Gastrocnemius medialis (tissue), 4 donors: ENCODE results near the gene CFAP119.

Experiments used
- CTCF ChIP-seq, 5 experiments: fragments of 450-650 bp in 3 of 5; fragments of 200-600 bp in 2 of 5; sonication (generic) in 2 of 5; IDR thresholded peaks in 4 of 5; conservative IDR thresholded peaks in 1 of 5; 1 replicate in 4 of 5; 2 replicates in 1 of 5; pipeline ENCODE4 v1.5.1; 2016 to 2019; ENCODE audit warnings: antibody characterized with exemption in 5 of 5, mild to moderate bottlenecking in 3 of 5, moderate library complexity in 3 of 5
- POLR2A ChIP-seq, 2 donors: fragments of 450-650 bp; IDR thresholded peaks; one replicate each; pipeline ENCODE4 v1.6.1; 2017; ENCODE audit warnings: antibody characterized with exemption in 2 of 2, mild to moderate bottlenecking in 2 of 2, moderate library complexity in 2 of 2

- peak in 2 of 5 experiments; percentile 13 to 41 for TF ChIP-seq CTCF (IDR thresholded peaks at IDR 0.05 in 4 of 5, conservative IDR thresholded peaks at IDR 0.05 in 1 of 5)
- TF ChIP-seq POLR2A (IDR thresholded peaks at IDR 0.05): no peak
These were observed 15.9 kb upstream of the CFAP119 start for GRCh38 chr16:30777591-30778297.
